ENCODE results near the gene TPSD1.
"Not testable (repeated sequence)": the region's sequence is repeated elsewhere in the genome, so short reads cannot be mapped to it uniquely, and the experiment has no call there.

TPSD1 gene

GRCh38 chr16:1243363-1243762 lies 12.5 kb upstream of the TPSD1 start:
- not testable (repeated sequence) for DNase-seq

GRCh38 chr16:1243907-1244850 lies 11.7 kb upstream of the TPSD1 start:
- not testable (repeated sequence) for DNase-seq

- DNase-seq: no peak
Measured at GRCh38 chr16:1244881-1245280, 11.0 kb upstream of the TPSD1 start.

- no peak for DNase-seq
Measured at GRCh38 chr16:1245452-1246020, 10.3 kb upstream of the TPSD1 start.

GRCh38 chr16:1247903-1248537 lies 7.8 kb upstream of the TPSD1 start:
- DNase-seq: not testable (repeated sequence)

- not testable (repeated sequence) for DNase-seq
Measured at GRCh38 chr16:1249031-1249755, 6.7 kb upstream of the TPSD1 start.

GRCh38 chr16:1253701-1254364 lies 2.0 kb upstream of the TPSD1 start:
- not testable (repeated sequence) for DNase-seq

- DNase-seq: not testable (repeated sequence)
Measured at GRCh38 chr16:1254821-1255220, 1.0 kb upstream of the TPSD1 start.

- not testable (repeated sequence) for DNase-seq
Measured at GRCh38 chr16:1256296-1256873, 516 bp downstream of the TPSD1 start.

- no peak for DNase-seq
Measured at GRCh38 chr16:1256874-1257322, 1.0 kb downstream of the TPSD1 start.

- DNase-seq: no peak
Measured at GRCh38 chr16:1257561-1258224, 1.8 kb downstream of the TPSD1 start.

GRCh38 chr16:1258225-1258600 lies 2.3 kb downstream of the TPSD1 start:
- no peak for DNase-seq

- DNase-seq: no peak
Measured at GRCh38 chr16:1258906-1259759, 3.3 kb downstream of the TPSD1 start.

- DNase-seq: no peak
Measured at GRCh38 chr16:1259760-1260068, 3.8 kb downstream of the TPSD1 start.

- DNase-seq: no peak
Measured at GRCh38 chr16:1260101-1260680, 4.3 kb downstream of the TPSD1 start.

- DNase-seq: no peak
Measured at GRCh38 chr16:1261131-1261892, 5.4 kb downstream of the TPSD1 start.

GRCh38 chr16:1262210-1262845 lies 6.5 kb downstream of the TPSD1 start:
- DNase-seq: no peak

- no peak for DNase-seq
Measured at GRCh38 chr16:1262846-1263221, 7.0 kb downstream of the TPSD1 start.

All from hippocampal formation (tissue), 2 donors.